Pancreas (tissue), 10 donors: ENCODE results near the gene ASNSD1. TPM values are rescaled to one million over a fixed set of nuclear protein-coding genes. Genes with fewer than 3 reads are reported as not detected.
A peak's percentile ranks its signal among the peaks of the same experiment; 100 is the strongest.

Source experiments
- ATAC-seq, 4 donors: fragments of 200-7000 bp; cut with Tn5 transposase; one replicate each; pipeline versions ENCODE4 v1.8.0 to v1.9.1; 2020; ENCODE audit warnings: mild to moderate bottlenecking in 4 of 4, moderate library complexity in 4 of 4
- DNase-seq, 6 donors: peaks; one replicate each; pipeline ENCODE4 v3.0.0-alpha.2; 2020
- FAIRE-seq: peaks from 2 replicates; lab custom pipeline; 2012; peaks lifted over from hg19 to GRCh38; lab: Jason Lieb, UNC
- H3K27ac ChIP-seq, 4 donors: fragments of 200-600 bp; sonication (generic); 1 replicate in 3 of 4; 2 replicates in 1 of 4; pipeline versions ENCODE4 v1.5.0 to v1.8.0; 2020
- H3K27me3 ChIP-seq, 4 donors: fragments of 200-600 bp; one replicate each; pipeline ENCODE4 v1.8.0; 2021
- H3K36me3 ChIP-seq, 3 donors: fragments of 200-600 bp; sonication (generic) in 1 of 3; one replicate each; pipeline versions ENCODE4 v1.5.0 to v1.8.0; 2020 to 2021
- H3K4me1 ChIP-seq, 3 donors: fragments of 200-600 bp; one replicate each; pipeline ENCODE4 v1.8.0; 2021
- H3K4me3 ChIP-seq, 4 donors: fragments of 200-600 bp; sonication (generic) in 2 of 4; one replicate each; pipeline versions ENCODE4 v1.5.0 to v1.8.0; 2020 to 2021
- H3K9me3 ChIP-seq, 4 donors: fragments of 200-600 bp; one replicate each; pipeline ENCODE4 v1.8.0; 2021
- CTCF ChIP-seq, 4 donors: fragments of 200-600 bp; sonication (generic) in 3 of 4; IDR thresholded peaks; one replicate each; pipeline versions ENCODE4 v1.5.0 to v1.8.0; 2021; ENCODE audit warnings: antibody characterized with exemption in 4 of 4
- WGBS, 2 donors: extraction: QIAGEN DNeasy Blood & Tissue Kit; methylation state at CpG; one replicate each; pipeline ENCODE4 v1.1.7; 2013; 5-methylcytosine and 5-hydroxymethylcytosine counted together
- intact Hi-C, 3 donors: fragments of 100-400 bp; cut with DNase I; formaldehyde crosslinking; loops; one replicate each; pipeline versions ENCODE4 v1.11.1 to v1.14.2; 2022
- polyA plus RNA-seq, 2 donors: library from polyadenylated mRNA; stranded (reverse); fragments of 200-250 nt; gene quantifications; one replicate each; pipeline ENCODE4 v1.2.3, GENCODE V29; 2013
- total RNA-seq, 6 donors: library from RNA; stranded (reverse); fragmentation: NEBNext Ultra II Directional in 4 of 6; extraction: Animal tissue kit (Norgen Biotek cat#: 25700) in 4 of 6; gene quantifications; one replicate each; pipeline versions ENCODE4 v1.2.1 to v1.2.4, GENCODE V29; 2021 to 2023
- donor health status: healthy with polysubstance abuse.
- donor health status: DM: no; HTN: no; CAD: no; lungs with moderate emphysema.
- donor health status: DM: no; HTN: no; CAD: no.
- donor health status: control.
- donor health status: control.
- donor health status: Bipolar disorder and iron deficiency.
- donor health status: DM: yes; HTN: yes; CAD: no.
- donor health status: DM: no; HTN: no; CAD: no.
- donor health status: DM: no; HTN: no; CAD: no.
- donor health status: DM: yes; HTN: yes; CAD: no.

The ASNSD1 gene
- total and polyA plus RNA-seq, 8 donors, result 12.6 to 22.8 (median 15.5) TPM

GRCh38 chr2:189696223-189696622 is 35.0 kb downstream of the ASNSD1 start:
- FAIRE-seq (no peak), DNase-seq (no peak), ATAC-seq (no peak)
- H3K9me3 ChIP-seq, result no peaks in the 10 kb centered on the region
- intact Hi-C loops, result no loop called here
- peaks cover 0 to 4% (median 0%) of the 10 kb centered on the region in 3 donors for H3K36me3 ChIP-seq
- H3K4me1 ChIP-seq, result no peaks in the 10 kb centered on the region
- H3K27me3 ChIP-seq, result no peaks in the 10 kb centered on the region
- H3K27ac ChIP-seq, result no peak overlapping the region
- TF ChIP-seq CTCF (IDR thresholded peaks at IDR 0.05), result no peak
- H3K4me3 ChIP-seq, result no peak overlapping the region
- WGBS, 2 donors, result 61 to 63% methylated on average over 3 of the region's 3 CpGs

- Histone ChIP-seq H3K27me3 (no peaks in the 10 kb centered on the region), H3K36me3 (no peaks in the 10 kb centered on the region), H3K4me3 (no peak overlapping the region), H3K27ac (no peak overlapping the region), H3K9me3 (no peaks in the 10 kb centered on the region), H3K4me1 (no peaks in the 10 kb centered on the region)
- DNase-seq (peak in 3 of 6 donors; percentile 12 to 35 (median 28)), ATAC-seq (peak; percentile 74 to 86 (median 84)), FAIRE-seq (peak; percentile 97)
- intact Hi-C loops, result no loop called here
- TF ChIP-seq CTCF (IDR thresholded peaks at IDR 0.05), result peak; percentile 43 to 49 (median 48)
- WGBS, 2 donors, result 35% methylated on average over 6 of the region's 6 CpGs
These were observed 37.0 kb downstream of the ASNSD1 start for GRCh38 chr2:189698020-189698887.

GRCh38 chr2:189700681-189701080 is 39.4 kb downstream of the ASNSD1 start:
- H3K27ac ChIP-seq, result no peak overlapping the region
- H3K36me3 ChIP-seq, result peaks cover 0 to 4% (median 0%) of the 10 kb centered on the region in 3 donors
- no peak for TF ChIP-seq CTCF (IDR thresholded peaks at IDR 0.05)
- intact Hi-C loops, result no loop called here
- no peak for ATAC-seq
- peak; percentile 17 for FAIRE-seq
- WGBS, 2 donors, result 42 to 50% methylated on average over 2 of the region's 2 CpGs
- H3K4me1 ChIP-seq, result no peaks in the 10 kb centered on the region
- no peak for DNase-seq
- H3K4me3 ChIP-seq, result no peak overlapping the region
- H3K9me3 ChIP-seq, result no peaks in the 10 kb centered on the region
- H3K27me3 ChIP-seq, result no peaks in the 10 kb centered on the region

GRCh38 chr2:189702071-189702470 is 40.8 kb downstream of the ASNSD1 start:
- TF ChIP-seq CTCF (IDR thresholded peaks at IDR 0.05), result no peak
- FAIRE-seq (no peak), ATAC-seq (no peak), DNase-seq (no peak)
- no peaks in the 10 kb centered on the region for H3K9me3 ChIP-seq
- H3K27ac ChIP-seq, result no peak overlapping the region
- peaks cover 0 to 4% (median 0%) of the 10 kb centered on the region in 3 donors for H3K36me3 ChIP-seq
- H3K4me3 ChIP-seq, result no peak overlapping the region
- intact Hi-C loops, result no loop called here
- no peaks in the 10 kb centered on the region for H3K4me1 ChIP-seq
- H3K27me3 ChIP-seq, result no peaks in the 10 kb centered on the region
